GM19438 (cell line): ENCODE measurements around the gene RAB4A.
A peak's percentile ranks its signal among the peaks of the same experiment; 100 is the strongest.
"Not testable (repeated sequence)": the region's sequence is repeated elsewhere in the genome, so short reads cannot be mapped to it uniquely, and the experiment has no call there.

Experiments used
- ATAC-seq: cut with Tn5 transposase; IDR thresholded peaks from one replicate; pipeline ENCODE4 v1.9.1; 2021; ENCODE audit warnings: low read depth; ENCODE audit not compliant: unreplicated experiment

RAB4A gene

GRCh38 chr1:229271448-229272159, 693 bp downstream of the RAB4A start:
- peak; percentile 59 for ATAC-seq

DNA sequence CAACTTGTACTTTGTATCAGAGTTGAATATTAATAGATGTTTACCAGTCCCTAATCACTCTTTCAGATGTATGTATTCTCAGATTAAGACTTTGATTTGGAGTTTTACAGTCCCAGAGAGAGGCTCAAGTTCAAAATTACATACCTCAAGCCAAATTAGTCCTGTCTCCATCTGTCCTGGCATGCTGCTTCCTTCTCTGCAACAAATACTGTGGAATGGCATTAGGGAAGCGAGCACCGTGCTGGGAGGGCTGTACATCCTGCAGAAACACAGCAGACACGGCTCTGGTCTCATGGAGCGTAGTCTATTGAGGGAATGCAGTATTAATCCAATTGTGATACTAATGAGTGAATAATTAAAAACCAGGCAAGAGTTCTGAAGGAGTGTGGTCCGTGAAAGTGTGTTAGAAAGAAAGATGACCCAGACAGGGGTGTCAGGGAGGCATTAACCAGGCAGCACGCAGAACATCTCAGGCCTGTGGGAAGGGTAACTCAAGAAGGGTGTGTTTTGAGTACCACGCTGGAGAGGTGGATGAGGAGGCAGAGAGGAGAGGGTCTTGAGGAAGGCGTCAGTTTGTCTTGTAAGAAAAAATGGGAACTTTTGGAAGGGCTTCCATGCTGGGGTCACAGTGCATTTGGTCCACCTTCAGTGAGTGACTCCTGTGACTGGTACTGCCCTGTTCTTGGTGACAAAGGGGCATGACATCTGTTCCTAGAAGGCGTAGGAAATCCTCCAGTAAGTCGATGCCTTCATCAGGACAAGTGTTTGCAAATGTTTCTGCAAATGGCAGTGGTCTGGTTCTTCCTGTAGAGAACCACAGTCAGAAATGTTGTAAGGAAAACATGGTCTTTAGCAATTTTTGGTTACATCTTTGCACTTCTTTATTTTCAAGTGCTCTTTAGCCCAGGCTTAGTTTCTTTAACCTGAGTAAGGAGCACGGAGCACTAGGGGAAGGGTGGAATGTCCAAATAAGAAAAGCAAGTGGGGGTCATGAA, 1.6 kb downstream of the RAB4A start:
- ATAC-seq = no peak

DNA sequence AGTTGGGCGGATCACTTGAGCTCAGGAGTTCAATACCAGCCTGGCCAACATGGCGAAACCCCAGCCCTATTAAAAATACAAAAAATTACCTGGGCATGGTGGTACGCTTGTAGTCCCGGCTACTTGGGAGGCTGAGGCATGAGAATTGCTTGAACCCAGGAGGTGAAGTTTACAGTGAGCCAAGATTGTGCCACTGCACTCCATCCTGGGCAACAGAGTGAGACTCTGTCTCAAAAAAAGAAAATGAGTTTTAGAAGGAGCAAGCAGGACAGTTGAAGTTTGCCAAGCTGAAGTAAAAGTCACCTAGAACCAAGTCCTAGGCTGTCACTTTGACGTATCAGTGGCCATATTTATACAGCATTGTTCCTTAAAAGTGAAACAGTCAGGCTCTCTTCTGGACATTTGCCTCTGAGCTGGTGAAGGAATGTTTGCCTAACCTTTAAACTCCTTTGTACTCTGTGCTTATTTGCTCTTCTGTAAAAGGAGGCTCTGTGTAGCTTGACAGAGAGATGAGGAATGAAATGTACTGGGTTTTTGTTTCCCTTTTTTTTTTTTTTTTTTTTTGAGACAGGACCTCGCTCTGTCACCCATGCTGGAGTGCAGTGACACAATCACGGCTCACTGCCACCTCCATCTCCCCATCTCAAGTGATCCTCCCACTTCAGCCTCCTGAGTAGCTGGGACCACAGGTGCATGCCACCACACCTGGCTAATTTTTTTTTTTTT, 2.8 kb downstream of the RAB4A start:
- ATAC-seq = no peak

GRCh38 chr1:229275005-229275404, 4.1 kb downstream of the RAB4A start:
- ATAC-seq = no peak

- ATAC-seq = no peak
Observed at GRCh38 chr1:229278120-229278741, 7.3 kb downstream of the RAB4A start.

GRCh38 chr1:229279242-229279641, 8.3 kb downstream of the RAB4A start:
- no peak for ATAC-seq

GRCh38 chr1:229280037-229280828, 9.3 kb downstream of the RAB4A start:
- ATAC-seq = no peak

- ATAC-seq = no peak
Observed at GRCh38 chr1:229280921-229281320, 10.0 kb downstream of the RAB4A start.

DNA sequence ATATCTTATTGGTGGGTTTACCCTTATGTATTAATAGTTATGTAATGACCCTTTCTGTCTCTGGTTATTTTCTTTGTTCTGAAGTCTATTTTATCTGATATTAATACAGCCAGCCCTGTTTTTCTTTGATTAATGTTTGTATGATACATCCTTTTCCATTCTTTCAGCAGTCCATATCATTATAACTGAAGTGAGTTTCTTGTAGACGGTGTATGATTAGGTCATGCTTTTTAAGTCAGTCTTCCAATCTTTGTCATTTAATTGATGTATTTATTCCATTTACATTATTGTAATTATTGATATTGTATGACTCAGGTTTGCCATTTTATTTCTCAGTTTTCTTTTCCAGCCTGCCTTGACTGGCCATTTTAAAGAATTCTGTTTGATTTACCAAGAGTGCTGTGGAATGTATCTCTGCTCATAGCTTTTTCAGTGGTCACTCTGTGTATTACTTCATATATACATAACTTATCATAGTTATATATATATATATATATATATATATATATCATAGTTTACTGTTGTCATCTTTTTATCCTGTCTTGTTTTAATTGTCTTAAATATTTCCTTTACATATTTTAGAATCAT, 10.5 kb downstream of the RAB4A start:
- ATAC-seq = no peak

GRCh38 chr1:229282295-229282823, 11.4 kb downstream of the RAB4A start:
- ATAC-seq = no peak

- ATAC-seq = no peak
Observed at GRCh38 chr1:229283183-229283611, 12.3 kb downstream of the RAB4A start.

DNA sequence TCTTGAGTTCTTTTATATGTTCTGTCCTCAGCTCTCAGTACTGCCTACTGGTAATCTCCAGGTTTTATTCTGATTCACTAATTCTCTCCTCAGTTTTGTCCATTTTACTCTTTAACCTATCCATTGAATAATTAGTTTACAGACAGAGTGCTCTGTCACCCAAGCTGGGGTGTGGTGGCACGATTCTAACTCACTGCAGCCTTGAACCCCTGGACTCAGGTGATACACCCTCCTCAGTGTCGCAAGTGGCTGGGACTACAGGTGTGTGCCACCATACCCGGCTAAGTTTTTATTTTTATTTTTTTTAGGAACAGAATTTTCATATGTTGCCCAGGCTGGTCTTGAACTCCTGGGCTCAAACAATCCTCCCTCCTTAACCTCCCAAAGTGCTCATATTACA, 14.0 kb downstream of the RAB4A start:
- no peak for ATAC-seq

- no peak for ATAC-seq
Observed at GRCh38 chr1:229285440-229285839, 14.5 kb downstream of the RAB4A start.

- ATAC-seq = no peak
Observed at GRCh38 chr1:229286099-229286766, 15.3 kb downstream of the RAB4A start.

- no peak for ATAC-seq
Observed at GRCh38 chr1:229287267-229287666, 16.4 kb downstream of the RAB4A start.

DNA sequence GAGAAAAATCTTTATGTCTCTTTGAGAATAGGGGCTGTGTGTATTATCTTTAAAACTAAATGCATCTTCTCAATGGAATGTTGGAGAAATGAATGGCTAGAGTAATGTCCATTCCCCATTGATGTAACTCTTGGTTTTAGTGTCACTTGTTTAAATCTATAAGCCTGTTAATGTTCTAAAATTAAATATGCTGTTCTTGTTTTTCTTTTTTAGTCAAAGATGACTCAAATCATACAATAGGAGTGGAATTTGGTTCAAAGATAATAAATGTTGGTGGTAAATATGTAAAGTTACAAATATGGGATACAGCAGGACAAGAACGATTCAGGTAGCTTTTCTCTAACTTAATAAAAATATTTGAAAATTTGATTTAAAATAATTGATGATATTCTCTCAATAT, 17.6 kb downstream of the RAB4A start:
- ATAC-seq = no peak

DNA sequence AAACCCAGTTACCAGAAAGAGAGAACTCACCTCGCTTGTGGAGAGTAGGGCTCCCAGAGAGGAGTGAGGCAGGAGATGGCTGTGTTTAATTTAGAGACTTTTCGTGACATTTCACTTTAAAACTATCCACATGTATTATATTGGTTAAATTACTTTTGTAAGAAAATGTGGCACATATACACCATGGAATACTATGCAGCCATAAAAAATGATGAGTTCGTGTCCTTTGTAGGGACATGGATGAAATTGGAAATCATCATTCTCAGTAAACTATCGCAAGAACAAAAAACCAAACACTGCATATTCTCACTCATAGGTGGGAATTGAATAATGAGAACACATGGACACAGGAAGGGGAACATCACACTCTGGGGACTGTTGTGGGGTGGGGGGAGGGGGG, 20.8 kb downstream of the RAB4A start:
- ATAC-seq = not testable (repeated sequence)

GRCh38 chr1:229293528-229294204, 22.8 kb downstream of the RAB4A start:
- no peak for ATAC-seq
